IPS DF 19.7 (cell line): ENCODE results near the gene SLC25A41.

ENCODE experiments used
- DNase-seq: peaks from one replicate; pipeline ENCODE4 v3.0.0-alpha.2; 2013; ENCODE audit warnings: low read depth, low spot score

Gene SLC25A41

GRCh38 chr19:6433663-6434062 lies at the start of gene SLC25A41:
Gene SLC25A41 (minus strand): TSS chr19:6433763. CDS start chr19:6433693, 70 bp downstream.
- no peak for DNase-seq

DNA sequence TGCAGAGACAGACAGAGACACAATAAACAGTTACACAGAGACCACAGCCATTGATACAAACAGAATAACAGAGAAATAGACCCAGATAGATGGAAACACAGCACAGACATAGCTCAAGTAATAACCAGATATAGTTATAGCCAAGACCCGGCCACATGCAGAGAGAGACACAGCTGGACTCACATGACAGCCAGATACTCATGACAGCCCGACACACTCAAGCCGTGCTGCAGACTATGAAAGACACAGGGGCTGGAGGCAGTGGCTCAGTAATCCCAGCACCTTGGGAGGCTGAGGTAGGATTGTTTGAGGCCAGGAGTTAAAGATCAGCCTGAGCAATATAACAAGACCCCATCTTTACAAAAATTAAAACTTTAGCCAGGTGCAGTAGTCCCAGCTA lies 49.7 kb upstream of the SLC25A41 start:
- DNase-seq: no peak

- no peak for DNase-seq
These were observed 48.8 kb upstream of the SLC25A41 start for GRCh38 chr19:6482343-6482686.

GRCh38 chr19:6481541-6482342 lies 48.2 kb upstream of the SLC25A41 start, which contains the start of gene DENND1C:
Gene DENND1C (minus strand): TSS chr19:6481787. CDS start chr19:6481695, 92 bp downstream.
- DNase-seq: no peak

DNA sequence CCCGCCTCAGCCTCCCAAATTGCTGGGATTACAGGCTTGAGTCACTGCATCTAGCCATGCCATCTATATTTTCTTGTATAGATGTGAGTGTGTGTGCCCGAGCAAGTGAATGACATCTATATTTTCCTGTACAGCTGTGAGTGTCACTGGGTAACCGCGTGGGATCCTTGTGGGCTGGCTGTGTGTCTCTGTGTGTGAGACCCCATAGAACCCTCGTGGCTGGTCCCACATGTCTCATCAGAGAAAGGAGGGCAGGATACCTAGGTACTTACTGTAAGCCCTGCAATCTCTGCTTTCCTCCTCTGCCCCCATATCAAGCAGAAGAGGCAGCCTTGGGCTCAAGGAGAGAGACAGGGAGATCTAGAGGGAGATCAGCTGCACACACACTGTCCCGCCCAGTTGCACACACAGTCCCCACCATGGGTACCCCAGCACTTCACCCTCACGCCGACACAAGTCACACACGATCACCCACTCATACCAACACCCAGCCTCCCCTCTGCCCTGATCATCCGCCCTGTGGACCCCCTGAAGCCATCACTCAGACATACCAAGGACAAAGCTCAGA lies 47.4 kb upstream of the SLC25A41 start:
- DNase-seq: no peak

- no peak for DNase-seq
These were observed 46.4 kb upstream of the SLC25A41 start for GRCh38 chr19:6479836-6480398.

GRCh38 chr19:6478815-6479214 lies 45.3 kb upstream of the SLC25A41 start:
- no peak for DNase-seq

DNA sequence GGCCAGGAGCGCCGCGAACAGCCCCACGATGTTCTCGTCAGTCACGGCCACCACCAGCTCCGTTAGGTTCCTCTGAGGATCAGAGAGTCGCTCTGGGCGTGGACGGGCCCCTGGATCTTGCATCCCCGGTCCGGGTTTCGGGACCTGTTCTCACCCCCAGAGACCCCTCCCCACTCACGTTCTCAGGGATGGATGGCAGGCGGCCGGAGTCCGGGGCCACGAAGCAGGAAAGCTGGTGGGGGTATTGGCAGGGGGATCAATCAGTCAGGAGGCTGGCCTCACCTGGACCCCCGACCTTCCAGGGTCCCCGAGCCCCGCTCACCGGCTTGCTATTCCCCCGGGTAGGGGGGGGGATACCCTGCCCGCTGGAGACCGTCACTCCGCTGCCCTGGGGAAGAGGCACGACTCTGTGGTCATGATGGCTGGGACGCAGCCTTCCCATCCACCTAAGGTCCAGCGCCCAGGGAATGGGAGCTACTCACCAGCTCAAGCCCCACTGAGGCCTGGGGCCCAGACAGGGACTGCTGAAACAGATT lies 43.4 kb upstream of the SLC25A41 start:
- DNase-seq: no peak

DNA sequence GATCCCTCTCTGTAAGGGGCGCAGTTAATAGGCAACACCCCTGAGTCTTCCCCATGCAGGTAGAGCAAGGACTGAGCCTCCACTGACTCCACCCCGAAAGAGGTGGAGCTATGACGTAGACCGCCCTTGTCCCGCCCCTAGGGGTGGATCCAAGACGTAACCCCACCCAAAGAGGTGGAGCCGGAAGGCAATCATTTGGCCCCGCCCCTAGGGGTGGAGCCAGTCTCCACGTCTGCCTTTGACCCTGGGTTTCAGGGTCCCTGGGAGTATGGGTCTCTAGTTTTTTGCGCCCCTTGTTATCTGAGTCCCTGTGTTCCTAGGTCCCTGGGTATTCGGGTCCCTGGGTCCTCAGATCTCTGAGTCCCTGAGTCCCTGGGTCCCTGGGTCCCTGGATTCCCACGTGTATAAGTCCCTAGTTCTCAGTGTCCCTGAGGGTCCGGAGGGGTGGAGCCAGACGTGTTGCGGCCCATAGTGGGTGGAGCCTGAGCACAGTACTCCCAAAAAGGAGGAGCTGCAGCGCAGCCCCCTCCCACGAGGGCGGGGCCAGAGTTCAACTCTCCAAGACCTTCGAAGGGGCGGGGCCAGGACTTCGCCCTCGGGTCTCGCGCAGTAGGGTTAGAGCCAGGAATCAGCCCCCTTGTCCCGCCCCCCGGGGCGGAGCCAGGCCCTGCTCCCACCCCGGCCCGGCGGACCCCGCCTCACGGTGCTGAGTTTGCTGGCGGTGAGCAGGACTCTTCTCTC lies 42.8 kb upstream of the SLC25A41 start:
- DNase-seq: peak; percentile 82

- DNase-seq: no peak
These were observed 42.0 kb upstream of the SLC25A41 start for GRCh38 chr19:6475321-6476108.

DNA sequence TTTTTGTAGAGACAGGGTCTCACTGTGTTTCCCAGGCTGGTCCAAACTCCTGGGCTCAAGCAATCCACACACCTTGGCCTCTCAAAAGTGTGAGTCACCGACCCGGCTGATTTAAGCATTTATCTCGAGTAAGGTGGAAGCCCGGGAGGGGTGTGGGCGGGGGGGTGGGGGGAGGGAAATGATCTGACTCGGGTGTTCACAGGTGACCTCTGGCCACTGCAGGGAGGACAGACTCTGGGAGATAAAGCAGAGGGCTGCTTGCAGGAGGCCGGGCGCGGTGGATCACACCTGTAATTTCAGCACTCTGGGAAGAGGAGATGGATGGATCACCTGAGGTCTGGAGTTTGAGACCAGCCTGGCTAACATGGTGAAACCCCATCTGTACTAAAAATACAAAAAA lies 40.1 kb upstream of the SLC25A41 start:
- DNase-seq: no peak

DNA sequence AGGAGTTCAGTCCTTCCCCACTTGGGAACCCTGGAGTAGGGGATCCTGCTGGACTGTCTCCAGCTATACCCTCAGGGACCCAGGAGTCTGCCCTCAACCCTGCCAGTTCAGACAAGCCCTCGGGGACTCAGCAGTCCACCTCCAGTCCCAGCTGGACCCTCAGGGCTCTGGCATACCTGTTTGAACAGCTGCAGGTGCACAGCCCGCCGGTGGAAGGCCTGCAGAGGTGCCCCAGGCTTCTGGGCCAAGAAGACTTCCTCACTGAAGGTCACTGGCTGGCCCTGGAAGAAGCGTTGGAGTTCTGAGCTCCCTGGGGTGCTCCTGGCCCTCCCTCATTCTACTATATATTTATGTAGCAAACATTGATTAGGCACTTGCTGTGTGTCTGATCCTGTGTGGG lies 39.1 kb upstream of the SLC25A41 start:
- no peak for DNase-seq

DNA sequence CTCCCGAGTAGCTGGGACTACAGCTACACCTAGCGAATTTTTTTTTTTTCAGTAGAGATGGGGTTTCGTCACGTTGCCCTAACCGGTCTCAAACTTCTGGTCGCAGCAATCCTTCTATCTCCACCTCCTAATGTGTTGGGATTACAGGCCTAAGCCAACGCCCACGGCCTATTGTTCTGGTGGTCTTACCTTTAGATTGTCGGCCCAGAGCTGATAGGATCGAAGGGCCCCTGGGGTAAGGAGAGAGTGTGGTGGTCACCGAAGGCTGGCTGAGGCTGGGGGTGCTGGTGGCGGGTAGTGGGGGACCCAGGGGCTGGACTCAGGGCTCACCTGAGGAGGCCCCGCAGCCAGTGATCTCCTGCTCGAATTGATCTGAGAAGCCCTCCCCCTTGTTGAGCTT lies 37.5 kb upstream of the SLC25A41 start:
- DNase-seq: no peak

DNA sequence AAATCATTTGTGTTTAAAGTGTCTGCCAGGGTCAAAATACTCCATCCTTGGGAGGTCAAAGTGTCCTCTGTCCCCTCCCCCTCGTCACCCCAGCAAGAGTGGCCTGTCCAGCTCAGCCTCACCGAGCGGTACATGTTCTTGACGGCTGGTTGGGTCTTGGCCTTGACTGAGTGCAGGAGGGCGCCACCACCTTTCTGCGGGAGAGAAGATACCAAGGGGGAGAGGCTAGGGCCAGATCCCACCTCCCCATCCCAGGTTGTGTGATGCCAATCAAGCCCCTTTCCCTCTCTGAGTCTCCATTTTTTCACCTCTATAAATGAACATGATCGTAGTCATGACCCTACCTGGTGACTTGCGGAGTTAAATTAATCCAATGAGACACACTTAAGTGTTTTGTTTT lies 36.6 kb upstream of the SLC25A41 start:
- DNase-seq: no peak

DNA sequence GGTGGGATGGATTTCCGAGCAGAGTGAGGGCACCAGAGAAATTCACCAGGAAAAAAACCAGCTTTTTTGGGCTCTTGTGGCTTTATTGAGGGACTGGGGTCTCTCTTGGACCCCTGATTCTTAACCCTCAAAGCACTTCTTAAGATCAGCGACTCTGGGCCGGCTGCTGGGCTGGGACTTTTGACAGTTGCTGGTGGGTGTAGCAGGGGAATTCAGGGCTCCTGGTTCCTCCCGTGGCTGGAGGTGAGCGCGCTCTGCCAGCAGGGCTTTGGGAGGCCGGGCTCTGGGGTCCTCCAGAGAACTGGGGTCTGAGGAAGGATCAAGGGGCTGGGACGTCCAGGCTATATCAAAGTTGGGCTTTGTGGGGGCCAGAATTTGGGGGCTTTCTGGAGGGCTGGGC lies 33.8 kb upstream of the SLC25A41 start:
- no peak for DNase-seq

DNA sequence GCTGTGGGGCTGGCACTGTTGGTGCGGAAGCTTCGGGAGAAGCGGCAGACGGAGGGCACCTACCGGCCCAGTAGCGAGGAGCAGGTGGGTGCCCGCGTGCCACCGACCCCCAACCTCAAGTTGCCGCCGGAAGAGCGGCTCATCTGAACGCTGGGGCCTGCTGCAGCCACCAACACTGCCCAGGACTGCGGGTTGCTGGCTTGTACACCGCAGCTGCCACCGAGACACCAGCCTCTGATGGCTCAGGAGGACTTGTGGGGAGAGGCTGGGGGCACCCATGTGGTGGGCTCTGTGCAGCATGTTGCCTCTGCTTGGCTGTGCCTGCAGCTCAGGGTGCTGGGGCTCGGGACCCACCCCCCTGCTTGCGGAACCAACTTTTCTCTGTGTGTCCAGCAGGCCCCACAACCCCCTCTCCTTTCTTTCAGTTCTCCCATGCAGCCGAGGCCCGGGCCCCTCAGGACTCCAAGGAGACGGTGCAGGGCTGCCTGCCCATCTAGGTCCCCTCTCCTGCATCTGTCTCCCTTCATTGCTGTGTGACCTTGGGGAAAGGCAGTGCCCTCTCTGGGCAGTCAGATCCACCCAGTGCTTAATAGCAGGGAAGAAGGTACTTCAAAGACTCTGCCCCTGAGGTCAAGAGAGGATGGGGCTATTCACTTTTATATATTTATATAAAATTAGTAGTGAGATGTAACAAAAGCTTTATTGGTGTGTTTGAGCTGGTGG lies 33.1 kb upstream of the SLC25A41 start:
- DNase-seq: no peak

DNA sequence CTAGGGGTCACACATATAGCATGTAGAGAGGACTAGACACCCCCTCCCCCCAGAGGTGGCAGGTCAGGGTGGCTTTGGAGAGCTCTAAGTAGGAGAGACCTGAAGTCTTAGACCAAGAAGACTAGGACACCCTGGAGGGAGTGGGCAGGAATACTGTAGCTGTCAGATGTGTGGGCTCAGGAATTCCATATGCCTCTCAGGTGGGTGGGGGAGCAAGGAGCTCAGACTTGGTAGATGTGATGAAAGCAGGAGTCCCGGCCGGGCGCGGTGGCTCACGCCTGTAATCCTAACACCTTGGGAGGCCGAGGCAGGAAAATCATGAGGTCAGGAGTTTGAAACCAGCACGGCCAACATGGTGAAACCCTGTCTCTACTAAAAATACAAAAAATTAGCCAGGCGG lies 32.1 kb upstream of the SLC25A41 start:
- DNase-seq: no peak

GRCh38 chr19:6465006-6465405 lies 31.4 kb upstream of the SLC25A41 start:
- DNase-seq: no peak

GRCh38 chr19:6464070-6464873 lies 30.7 kb upstream of the SLC25A41 start, which contains the start of gene CRB3:
Gene CRB3 (plus strand): TSS chr19:6464271. CDS start chr19:6464702, 431 bp downstream.
- DNase-seq: peak; percentile 78
